Measurements from ENCODE around the gene PIM2.
"Not testable (repeated sequence)": the region's sequence is repeated elsewhere in the genome, so short reads cannot be mapped to it uniquely, and the experiment has no call there.

Gene PIM2

DNA sequence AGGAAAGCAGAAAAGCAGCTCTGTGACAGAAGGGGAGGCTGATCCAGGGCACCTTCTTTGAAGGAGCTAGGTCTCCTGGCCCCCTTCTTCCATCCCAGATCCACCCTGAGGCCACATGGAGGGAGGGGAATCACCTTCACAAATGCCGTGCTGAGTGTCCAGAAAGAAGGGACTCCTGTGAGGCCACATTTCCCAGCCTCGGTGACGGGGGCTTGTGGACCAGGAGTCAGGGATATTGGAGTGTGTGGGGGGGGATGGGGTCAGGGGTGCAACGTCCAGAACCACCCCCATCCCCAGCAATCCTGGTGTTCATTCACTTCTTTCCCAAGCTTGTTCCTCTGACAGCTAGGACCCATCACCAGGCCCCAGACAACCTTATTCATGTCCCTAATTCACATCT is 25.9 kb downstream of the PIM2 start:
- TF ChIP-seq, protein P1, sequence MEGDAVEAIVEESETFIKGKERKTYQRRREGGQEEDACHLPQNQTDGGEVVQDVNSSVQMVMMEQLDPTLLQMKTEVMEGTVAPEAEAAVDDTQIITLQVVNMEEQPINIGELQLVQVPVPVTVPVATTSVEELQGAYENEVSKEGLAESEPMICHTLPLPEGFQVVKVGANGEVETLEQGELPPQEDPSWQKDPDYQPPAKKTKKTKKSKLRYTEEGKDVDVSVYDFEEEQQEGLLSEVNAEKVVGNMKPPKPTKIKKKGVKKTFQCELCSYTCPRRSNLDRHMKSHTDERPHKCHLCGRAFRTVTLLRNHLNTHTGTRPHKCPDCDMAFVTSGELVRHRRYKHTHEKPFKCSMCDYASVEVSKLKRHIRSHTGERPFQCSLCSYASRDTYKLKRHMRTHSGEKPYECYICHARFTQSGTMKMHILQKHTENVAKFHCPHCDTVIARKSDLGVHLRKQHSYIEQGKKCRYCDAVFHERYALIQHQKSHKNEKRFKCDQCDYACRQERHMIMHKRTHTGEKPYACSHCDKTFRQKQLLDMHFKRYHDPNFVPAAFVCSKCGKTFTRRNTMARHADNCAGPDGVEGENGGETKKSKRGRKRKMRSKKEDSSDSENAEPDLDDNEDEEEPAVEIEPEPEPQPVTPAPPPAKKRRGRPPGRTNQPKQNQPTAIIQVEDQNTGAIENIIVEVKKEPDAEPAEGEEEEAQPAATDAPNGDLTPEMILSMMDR (IDR thresholded peaks at IDR 0.05; ENCODE audit: insufficient read depth, low read length, missing control alignments): no peak
- ChIA-PET POLR2A (no interaction called here), CTCF (interaction anchor here (1.0 kb wide), 1 partner anchor 212 kb away, joined by 3 read pairs; no protein-coding TSS in a partner anchor)
- no peak for DNase-seq (ENCODE audit: low read depth, low spot score)
- H3K4me3 ChIP-seq (ENCODE audit: low read depth, low read length): no peak overlapping the region

DNA sequence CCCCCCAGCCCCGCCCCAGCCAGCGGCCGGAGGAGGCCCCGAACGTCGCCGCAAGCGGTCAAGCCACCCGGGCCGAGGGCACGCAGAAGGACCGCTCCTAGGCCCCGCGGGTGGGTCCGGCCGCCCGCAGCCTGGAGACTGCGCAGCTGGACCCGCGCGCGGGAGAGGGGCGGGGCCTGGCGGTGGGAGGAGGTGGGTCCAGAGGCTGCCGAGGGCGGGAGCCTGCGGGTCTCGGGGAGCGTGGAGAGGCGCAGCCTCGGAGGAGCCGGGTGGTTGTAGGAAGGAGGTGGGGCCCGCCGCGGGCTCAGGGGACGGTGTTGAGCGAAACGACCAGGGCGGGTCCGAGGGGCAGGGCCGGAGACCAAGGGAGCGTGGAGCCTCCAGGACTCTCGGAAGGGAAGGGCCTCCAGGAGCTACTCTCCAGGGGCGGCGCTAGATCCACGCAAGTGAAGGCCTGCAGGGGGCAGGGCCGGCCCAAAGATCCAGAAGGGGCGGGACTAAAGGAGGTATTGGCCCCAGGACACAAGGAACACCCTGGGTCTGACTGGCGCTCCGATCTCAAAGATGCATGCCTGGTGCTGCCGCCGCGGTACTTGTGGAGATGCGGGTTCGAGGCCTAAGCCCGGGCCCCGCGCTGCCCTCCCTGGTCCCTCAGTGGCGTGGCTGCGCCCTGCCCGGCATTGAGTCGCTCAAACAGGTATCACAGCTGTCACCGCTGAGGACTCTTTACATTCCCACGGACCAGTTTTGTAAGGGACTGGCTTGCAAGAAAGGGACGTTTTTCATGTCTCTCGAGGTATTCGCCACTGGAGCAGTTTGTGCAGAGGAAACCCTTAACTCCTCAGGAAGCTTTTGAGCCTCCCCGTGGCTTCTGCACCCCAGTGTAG is 27.2 kb downstream of the PIM2 start:
- ChIA-PET CTCF (interaction anchor here (0.8 to 1.3 kb wide), 2 partner anchors 12 to 25 kb away, joined by 4 to 5 read pairs; no protein-coding TSS in a partner anchor), POLR2A (interaction anchor here (0.9 kb wide), 1 partner anchor 59 kb away, joined by 3 read pairs; no protein-coding TSS in a partner anchor)
- DNase-seq (ENCODE audit: low read depth, low spot score): no peak
- TF ChIP-seq, protein P1 (IDR thresholded peaks at IDR 0.05; ENCODE audit: insufficient read depth, low read length, missing control alignments): peak; percentile 65
- peak overlapping the region; percentile 55 for H3K4me3 ChIP-seq (ENCODE audit: low read depth, low read length)

DNA sequence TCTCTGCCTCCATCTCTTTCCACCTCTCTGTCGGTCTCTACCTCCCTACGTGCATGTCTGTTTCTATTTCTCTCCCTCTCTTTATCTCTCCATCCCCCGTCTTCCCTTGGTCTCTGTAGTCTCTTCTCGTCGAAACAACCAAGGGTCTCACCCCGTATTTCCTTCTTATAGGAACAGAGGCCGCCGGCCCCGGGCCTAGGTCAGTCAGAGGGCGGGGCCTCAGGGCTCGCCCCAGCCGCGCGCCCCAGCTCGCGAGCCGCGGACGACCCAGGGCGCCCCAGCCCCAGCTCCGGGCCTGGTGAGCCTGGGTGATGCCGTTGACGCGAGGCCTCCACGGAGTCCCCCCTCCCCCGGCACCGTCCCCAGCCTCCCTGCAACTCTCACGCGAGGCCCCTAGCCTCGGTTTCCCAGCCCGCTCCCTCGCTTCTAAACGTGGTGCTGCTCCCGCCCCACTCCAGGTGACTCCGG is 27.9 kb downstream of the PIM2 start:
- POLR2A ChIA-PET: no interaction called here
- no peak for DNase-seq (ENCODE audit: low read depth, low spot score)
- TF ChIP-seq, protein P1 (IDR thresholded peaks at IDR 0.05; ENCODE audit: insufficient read depth, low read length, missing control alignments): no peak
- CTCF ChIA-PET: interaction anchor here (1.3 kb wide), 1 partner anchor 25 kb away, joined by 5 read pairs; no protein-coding TSS in a partner anchor
- peak overlapping the region; percentile 55 for H3K4me3 ChIP-seq (ENCODE audit: low read depth, low read length)

DNA sequence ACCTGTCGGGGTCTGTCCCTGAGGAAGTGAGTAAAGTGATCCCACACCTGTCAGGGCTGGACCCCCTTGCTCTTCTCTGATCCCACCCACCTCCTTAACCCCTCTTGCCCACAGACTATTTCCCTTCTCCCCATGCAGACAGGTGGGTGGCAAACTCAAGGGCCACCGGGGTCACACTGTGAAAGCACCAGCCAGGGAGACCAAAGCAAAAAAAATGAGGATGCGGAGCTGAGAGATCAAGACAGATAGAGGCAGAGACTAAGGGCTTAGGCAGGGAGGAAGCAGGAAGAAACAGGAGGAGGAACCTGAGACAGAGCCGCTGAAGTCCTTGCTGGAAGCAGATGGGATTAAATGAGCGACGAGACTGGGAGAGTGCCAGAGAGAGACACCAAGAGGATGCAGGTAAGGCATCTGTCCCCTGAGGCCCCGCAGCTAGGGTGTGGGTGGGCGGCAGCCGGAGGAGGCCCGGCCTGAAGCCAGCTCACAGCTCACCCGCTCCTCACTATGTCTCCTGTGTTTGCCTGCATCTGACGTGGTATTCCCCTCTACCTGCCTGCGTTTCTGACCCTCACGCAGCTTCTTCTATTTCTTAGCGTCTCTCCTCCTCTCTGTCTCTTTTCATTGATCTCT is 28.4 kb downstream of the PIM2 start:
- ChIA-PET CTCF (no interaction called here), POLR2A (no interaction called here)
- peak overlapping the region; percentile 55 for H3K4me3 ChIP-seq (ENCODE audit: low read depth, low read length)
- no peak for DNase-seq (ENCODE audit: low read depth, low spot score)
- TF ChIP-seq, protein P1 (IDR thresholded peaks at IDR 0.05; ENCODE audit: insufficient read depth, low read length, missing control alignments): no peak

DNA sequence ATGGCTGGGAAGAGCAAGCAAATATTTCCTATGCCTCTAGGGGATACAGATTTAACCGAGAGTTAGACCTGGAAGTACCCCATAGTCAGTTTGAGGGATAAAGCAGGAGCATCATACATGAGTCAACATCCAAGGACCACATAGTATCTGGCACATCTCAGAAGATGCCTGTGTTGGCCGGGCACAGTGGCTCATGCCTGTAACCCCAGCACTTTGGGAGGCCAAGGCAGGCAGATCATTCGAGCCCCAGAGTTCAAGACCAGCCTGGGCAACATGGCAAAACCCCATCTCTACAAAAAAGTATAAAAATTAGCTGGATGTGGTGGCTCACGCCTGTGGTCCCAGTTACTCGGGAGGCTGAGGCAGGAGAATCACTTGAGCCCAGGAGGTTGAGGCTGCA is 32.2 kb downstream of the PIM2 start:
- CTCF ChIA-PET; H3K4me3 ChIP-seq (ENCODE audit: low read depth, low read length); DNase-seq (ENCODE audit: low read depth, low spot score); POLR2A ChIA-PET: not testable (repeated sequence)

DNA sequence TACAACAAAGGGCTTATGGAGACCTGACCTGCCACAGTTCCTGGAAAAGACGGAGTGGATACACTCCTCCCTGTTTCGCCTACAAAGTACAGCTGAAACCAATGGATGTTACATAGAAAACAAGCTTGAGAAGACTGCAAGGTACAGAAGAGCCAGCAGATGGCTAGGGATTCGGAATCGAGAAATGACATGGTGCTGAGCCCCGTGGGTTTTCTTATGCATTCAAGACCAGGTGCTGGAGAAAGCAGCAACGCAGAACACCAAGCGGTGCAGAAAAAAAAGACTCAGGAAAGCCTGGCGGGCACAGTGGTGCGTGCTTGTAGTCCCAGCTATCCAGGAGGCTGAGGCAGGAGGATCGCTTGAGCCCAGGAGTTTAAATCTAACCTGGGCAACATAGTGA is 35.1 kb downstream of the PIM2 start:
- ChIA-PET POLR2A (no interaction called here), CTCF (no interaction called here)
- DNase-seq (ENCODE audit: low read depth, low spot score): no peak
- TF ChIP-seq, protein P1 (IDR thresholded peaks at IDR 0.05; ENCODE audit: insufficient read depth, low read length, missing control alignments): no peak
- no peak overlapping the region for H3K4me3 ChIP-seq (ENCODE audit: low read depth, low read length)

DNA sequence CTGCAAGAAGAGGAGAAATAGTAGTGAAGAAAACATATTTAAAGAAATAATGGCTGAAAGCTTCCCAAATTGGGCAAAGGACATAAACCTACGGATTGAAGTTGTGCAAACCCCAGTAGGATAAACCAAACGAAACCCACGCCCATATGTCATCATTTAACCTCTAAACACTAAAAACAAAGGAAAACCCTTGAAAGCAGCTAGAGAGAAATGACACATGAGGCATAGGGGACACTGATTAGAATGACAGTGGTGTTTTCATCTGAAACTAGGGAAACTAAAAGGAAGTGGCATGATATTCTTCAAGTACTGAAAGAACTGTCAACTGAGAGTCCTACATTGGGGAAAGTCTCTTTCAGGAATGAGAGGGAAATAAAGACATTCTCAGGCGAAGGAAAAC is 41.9 kb downstream of the PIM2 start:
- CTCF ChIA-PET; H3K4me3 ChIP-seq (ENCODE audit: low read depth, low read length); POLR2A ChIA-PET; DNase-seq (ENCODE audit: low read depth, low spot score): not testable (repeated sequence)

DNA sequence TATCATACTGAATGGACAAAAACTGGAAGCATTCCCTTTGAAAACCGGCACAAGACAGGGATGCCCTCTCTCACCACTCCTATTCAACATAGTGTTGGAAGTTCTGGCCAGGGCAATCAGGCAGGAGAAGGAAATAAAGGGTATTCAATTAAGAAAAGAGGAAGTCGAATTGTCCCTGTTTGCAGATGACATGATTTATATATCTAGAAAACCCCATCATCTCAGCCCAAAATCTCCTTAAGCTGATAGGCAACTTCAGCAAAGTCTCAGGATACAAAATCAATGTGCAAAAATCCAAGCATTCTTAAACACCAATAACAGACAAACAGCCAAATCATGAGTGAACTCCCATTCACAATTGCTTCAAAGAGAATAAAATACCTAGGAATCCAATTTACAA is 46.8 kb downstream of the PIM2 start:
- DNase-seq (ENCODE audit: low read depth, low spot score); CTCF ChIA-PET; POLR2A ChIA-PET; H3K4me3 ChIP-seq (ENCODE audit: low read depth, low read length): not testable (repeated sequence)

Data from AG04449 (cell line).